ENCODE results near the gene DGAT2L6.

Gene DGAT2L6

DNA sequence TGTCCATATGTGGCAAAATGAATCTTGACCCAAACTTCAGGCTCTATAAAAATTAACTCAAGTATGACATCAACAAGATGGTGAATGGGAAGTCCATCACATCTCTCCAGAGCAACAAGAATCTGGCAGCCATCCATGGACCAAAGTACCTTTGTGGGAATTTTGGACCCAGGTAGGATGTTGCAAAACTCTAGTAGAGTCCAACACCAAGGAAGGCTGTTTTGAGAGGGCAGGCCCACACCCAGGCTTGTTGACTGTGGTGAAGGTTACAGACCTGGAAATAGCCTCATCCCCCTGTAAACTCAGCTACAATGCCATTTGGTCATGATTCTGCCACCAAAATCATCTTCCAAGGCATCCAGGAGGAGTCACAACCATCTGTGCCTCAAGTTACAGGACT lies 12.9 kb downstream of the DGAT2L6 start:
- no peak overlapping the region for H2AFZ ChIP-seq (ENCODE audit: low read depth, low read length, severe bottlenecking)
- H3K27me3 ChIP-seq (ENCODE audit: low read length) = no peaks in the 10 kb centered on the region
- no peaks in the 10 kb centered on the region for H4K20me1 ChIP-seq (ENCODE audit: low read depth, low read length)
- H3K9me2 ChIP-seq (replicated peaks; ENCODE audit: insufficient read depth, low read length) = no peaks in the 10 kb centered on the region
- TF ChIP-seq EZH2phosphoT487 (conservative IDR thresholded peaks at IDR 0.05; ENCODE audit: low read length) = no peak
- TF ChIP-seq, protein P1, sequence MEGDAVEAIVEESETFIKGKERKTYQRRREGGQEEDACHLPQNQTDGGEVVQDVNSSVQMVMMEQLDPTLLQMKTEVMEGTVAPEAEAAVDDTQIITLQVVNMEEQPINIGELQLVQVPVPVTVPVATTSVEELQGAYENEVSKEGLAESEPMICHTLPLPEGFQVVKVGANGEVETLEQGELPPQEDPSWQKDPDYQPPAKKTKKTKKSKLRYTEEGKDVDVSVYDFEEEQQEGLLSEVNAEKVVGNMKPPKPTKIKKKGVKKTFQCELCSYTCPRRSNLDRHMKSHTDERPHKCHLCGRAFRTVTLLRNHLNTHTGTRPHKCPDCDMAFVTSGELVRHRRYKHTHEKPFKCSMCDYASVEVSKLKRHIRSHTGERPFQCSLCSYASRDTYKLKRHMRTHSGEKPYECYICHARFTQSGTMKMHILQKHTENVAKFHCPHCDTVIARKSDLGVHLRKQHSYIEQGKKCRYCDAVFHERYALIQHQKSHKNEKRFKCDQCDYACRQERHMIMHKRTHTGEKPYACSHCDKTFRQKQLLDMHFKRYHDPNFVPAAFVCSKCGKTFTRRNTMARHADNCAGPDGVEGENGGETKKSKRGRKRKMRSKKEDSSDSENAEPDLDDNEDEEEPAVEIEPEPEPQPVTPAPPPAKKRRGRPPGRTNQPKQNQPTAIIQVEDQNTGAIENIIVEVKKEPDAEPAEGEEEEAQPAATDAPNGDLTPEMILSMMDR (IDR thresholded peaks at IDR 0.05; ENCODE audit: insufficient read depth, low read length, poor library complexity, severe bottlenecking) = no peak
- H3F3A ChIP-seq (ENCODE audit: insufficient read depth) = no peaks in the 10 kb centered on the region
- no peaks in the 10 kb centered on the region for H3K9me3 ChIP-seq (ENCODE audit: insufficient read depth, low read length)
- H3K27ac ChIP-seq (ENCODE audit: low read depth, low read length) = no peak overlapping the region
- no peak overlapping the region for H3K9ac ChIP-seq (ENCODE audit: low read length)
- H3K36me3 ChIP-seq (ENCODE audit: low read length) = no peaks in the 10 kb centered on the region
- no peaks in the 10 kb centered on the region for H3K79me2 ChIP-seq (ENCODE audit: insufficient read depth, low read length)
- no peak overlapping the region for H3K4me2 ChIP-seq (ENCODE audit: low read depth, low read length, poor library complexity, severe bottlenecking)
- no peak overlapping the region for H3K4me3 ChIP-seq (ENCODE audit: insufficient read depth, low read length, poor library complexity, severe bottlenecking)

DNA sequence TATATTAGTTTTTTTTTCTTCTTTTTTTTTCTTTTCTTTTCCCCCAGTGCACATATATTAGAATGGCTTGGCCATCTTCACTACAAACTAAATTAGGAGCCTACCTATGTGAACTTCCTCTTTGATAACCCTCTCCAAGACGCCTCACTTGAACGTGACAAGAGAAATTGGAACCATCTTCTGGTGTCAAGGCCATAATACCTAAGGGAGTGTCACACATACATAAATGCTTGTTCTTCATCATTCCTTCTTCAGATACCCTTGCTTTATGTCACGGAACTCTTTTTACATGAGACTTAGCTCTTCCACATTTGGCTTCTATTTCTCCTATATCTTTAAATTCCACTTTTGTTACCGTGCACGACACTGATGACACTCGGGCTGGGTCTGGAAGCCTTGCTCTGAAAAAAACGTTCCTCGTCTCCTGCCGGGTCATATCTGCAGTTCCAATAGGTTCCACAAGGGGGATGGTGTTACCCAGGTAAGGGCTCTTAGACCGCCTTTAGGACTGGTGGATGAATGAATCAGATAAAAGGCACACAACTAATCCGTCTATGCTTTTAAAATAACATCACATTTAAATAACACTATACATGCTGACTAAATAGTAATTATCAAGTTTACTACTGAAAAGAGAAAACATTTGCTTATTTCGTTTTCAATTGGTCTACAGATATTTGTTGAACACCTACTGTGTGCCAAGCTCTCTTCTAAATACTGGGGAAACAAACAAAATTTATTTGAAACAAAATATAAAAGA lies 19.9 kb downstream of the DGAT2L6 start:
- H2AFZ ChIP-seq (ENCODE audit: low read depth, low read length, severe bottlenecking) = no peak overlapping the region
- no peaks in the 10 kb centered on the region for H3F3A ChIP-seq (ENCODE audit: insufficient read depth)
- no peak overlapping the region for H3K4me2 ChIP-seq (ENCODE audit: low read depth, low read length, poor library complexity, severe bottlenecking)
- H3K9me2 ChIP-seq (replicated peaks; ENCODE audit: insufficient read depth, low read length) = no peaks in the 10 kb centered on the region
- H3K9ac ChIP-seq (ENCODE audit: low read length) = no peak overlapping the region
- no peaks in the 10 kb centered on the region for H3K36me3 ChIP-seq (ENCODE audit: low read length)
- H3K27me3 ChIP-seq (ENCODE audit: low read length) = no peaks in the 10 kb centered on the region
- TF ChIP-seq EZH2phosphoT487 (conservative IDR thresholded peaks at IDR 0.05; ENCODE audit: low read length) = no peak
- TF ChIP-seq, protein P1 (IDR thresholded peaks at IDR 0.05; ENCODE audit: insufficient read depth, low read length, poor library complexity, severe bottlenecking) = no peak
- no peak overlapping the region for H3K4me3 ChIP-seq (ENCODE audit: insufficient read depth, low read length, poor library complexity, severe bottlenecking)
- H3K79me2 ChIP-seq (ENCODE audit: insufficient read depth, low read length) = no peaks in the 10 kb centered on the region
- H3K27ac ChIP-seq (ENCODE audit: low read depth, low read length) = no peak overlapping the region
- no peaks in the 10 kb centered on the region for H3K9me3 ChIP-seq (ENCODE audit: insufficient read depth, low read length)
- no peaks in the 10 kb centered on the region for H4K20me1 ChIP-seq (ENCODE audit: low read depth, low read length)

DNA sequence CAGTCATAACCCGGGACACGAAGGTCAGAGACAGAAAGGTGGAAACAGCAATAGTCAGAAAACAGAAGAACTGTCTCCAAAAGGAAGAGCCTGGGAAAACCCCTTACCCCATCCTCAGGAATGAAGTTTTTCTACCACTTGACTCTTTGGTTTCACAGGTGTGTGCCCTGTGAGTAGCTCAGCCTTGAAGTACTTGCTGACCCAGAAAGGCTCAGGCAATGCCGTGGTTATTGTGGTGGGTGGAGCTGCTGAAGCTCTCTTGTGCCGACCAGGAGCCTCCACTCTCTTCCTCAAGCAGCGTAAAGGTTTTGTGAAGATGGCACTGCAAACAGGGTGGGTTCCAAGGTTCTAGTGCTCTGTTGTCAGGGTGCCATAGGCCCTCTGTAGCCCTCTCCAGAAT lies 24.4 kb downstream of the DGAT2L6 start:
- H3K9ac ChIP-seq (ENCODE audit: low read length) = no peak overlapping the region
- no peak overlapping the region for H3K27ac ChIP-seq (ENCODE audit: low read depth, low read length)
- H3K79me2 ChIP-seq (ENCODE audit: insufficient read depth, low read length) = no peaks in the 10 kb centered on the region
- no peak overlapping the region for H3K4me2 ChIP-seq (ENCODE audit: low read depth, low read length, poor library complexity, severe bottlenecking)
- H3K9me2 ChIP-seq (replicated peaks; ENCODE audit: insufficient read depth, low read length) = no peaks in the 10 kb centered on the region
- H4K20me1 ChIP-seq (ENCODE audit: low read depth, low read length) = no peaks in the 10 kb centered on the region
- no peak overlapping the region for H3K4me3 ChIP-seq (ENCODE audit: insufficient read depth, low read length, poor library complexity, severe bottlenecking)
- H3K9me3 ChIP-seq (ENCODE audit: insufficient read depth, low read length) = no peaks in the 10 kb centered on the region
- H2AFZ ChIP-seq (ENCODE audit: low read depth, low read length, severe bottlenecking) = no peak overlapping the region
- TF ChIP-seq, protein P1 (IDR thresholded peaks at IDR 0.05; ENCODE audit: insufficient read depth, low read length, poor library complexity, severe bottlenecking) = no peak
- TF ChIP-seq EZH2phosphoT487 (conservative IDR thresholded peaks at IDR 0.05; ENCODE audit: low read length) = no peak
- no peaks in the 10 kb centered on the region for H3K36me3 ChIP-seq (ENCODE audit: low read length)
- H3F3A ChIP-seq (ENCODE audit: insufficient read depth) = no peaks in the 10 kb centered on the region
- no peaks in the 10 kb centered on the region for H3K27me3 ChIP-seq (ENCODE audit: low read length)

Measured in SU-DHL-6 (cell line).